ENCODE results near the gene PHF1.

GRCh38 chr6:33453393-33454008 is 42.7 kb downstream of the PHF1 start:
- TF ChIP-seq FOS (IDR thresholded peaks at IDR 0.05; ENCODE audit: low read depth, low read length) (no peak), CTCF (conservative IDR thresholded peaks at IDR 0.05; ENCODE audit: low read depth, low read length) (no peak), POLR2A (IDR thresholded peaks at IDR 0.05; ENCODE audit: low read depth, low read length) (no peak), BHLHE40 (IDR thresholded peaks at IDR 0.05; ENCODE audit: low read depth, low read length) (no peak), CHD1 (IDR thresholded peaks at IDR 0.05; ENCODE audit: low read depth, low read length) (no peak), USF2 (IDR thresholded peaks at IDR 0.05; ENCODE audit: low read depth, low read length) (no peak), MXI1 (IDR thresholded peaks at IDR 0.05; ENCODE audit: borderline replicate concordance, low read depth, low read length) (no peak), SMC3 (IDR thresholded peaks at IDR 0.05; ENCODE audit: low read depth, low read length) (no peak), CEBPB (IDR thresholded peaks at IDR 0.05; ENCODE audit: low read depth, low read length) (no peak)
